Hematopoietic multipotent progenitor cell treated with erythropoietin and hydrocortisone succinate and interleukin-3 and kit ligand, for 8 days (in vitro differentiated cells): ENCODE data around the gene ZNF729.
"Not testable (repeated sequence)": the region's sequence is repeated elsewhere in the genome, so short reads cannot be mapped to it uniquely, and the experiment has no call there.

Experiments
- DNase-seq: peaks from one replicate; pipeline ENCODE4 v3.0.0-alpha.2; 2015

Gene ZNF729

GRCh38 chr19:22286151-22286810, at the start of gene ZNF729:
ZNF729 (plus strand) TSS chr19:22286441; CDS start chr19:22286526, 85 bp downstream.
- DNase-seq = no peak

- DNase-seq = no peak
Observed at GRCh38 chr19:22256856-22257255, 29.4 kb upstream of the ZNF729 start.

GRCh38 chr19:22257381-22257780, 28.9 kb upstream of the ZNF729 start:
- DNase-seq = no peak

- no peak for DNase-seq
Observed at GRCh38 chr19:22257916-22258315, 28.3 kb upstream of the ZNF729 start.

- DNase-seq = no peak
Observed at GRCh38 chr19:22260499-22260898, 25.7 kb upstream of the ZNF729 start.

- no peak for DNase-seq
Observed at GRCh38 chr19:22261596-22261995, 24.6 kb upstream of the ZNF729 start.

- no peak for DNase-seq
Observed at GRCh38 chr19:22263121-22263520, 23.1 kb upstream of the ZNF729 start.

GRCh38 chr19:22321554-22321953, 35.3 kb downstream of the ZNF729 start:
- DNase-seq = not testable (repeated sequence)

GRCh38 chr19:22326219-22326618, 40.0 kb downstream of the ZNF729 start:
- DNase-seq = no peak

- DNase-seq = no peak
Observed at GRCh38 chr19:22327321-22327720, 41.1 kb downstream of the ZNF729 start.

GRCh38 chr19:22331521-22331920, 45.3 kb downstream of the ZNF729 start:
- no peak for DNase-seq

GRCh38 chr19:22332924-22333323, 46.7 kb downstream of the ZNF729 start:
- DNase-seq = no peak

GRCh38 chr19:22335716-22336115, 49.5 kb downstream of the ZNF729 start:
- DNase-seq = no peak

- DNase-seq = no peak
Observed at GRCh38 chr19:22354665-22355064, 68.4 kb downstream of the ZNF729 start.
